Stimulated activated CD4-positive, alpha-beta T cell treated with anti-CD3 and anti-CD28 coated beads, Interleukin-15, amount 100 ng/mL, for 1 hour (primary cell): ENCODE measurements around the gene NHS.

ENCODE experiments used
- DNase-seq, 2 donors: peaks; one replicate each; pipeline ENCODE4 v3.0.0-alpha.2; 2020; ENCODE audit warnings: low read depth in 1 of 2, low spot score in 1 of 2

Gene NHS

GRCh38 chrX:17768997-17769396 is 394.0 kb downstream of the NHS start:
- DNase-seq, result no peak

GRCh38 chrX:17769701-17770269 is 394.8 kb downstream of the NHS start:
- no peak for DNase-seq

GRCh38 chrX:17773221-17773876 is 398.3 kb downstream of the NHS start:
- no peak for DNase-seq

- no peak for DNase-seq
These were observed 399.1 kb downstream of the NHS start for GRCh38 chrX:17774053-17774452.

GRCh38 chrX:17778997-17779396 is 404.0 kb downstream of the NHS start:
- DNase-seq, result no peak

- DNase-seq, result no peak
These were observed 404.4 kb downstream of the NHS start for GRCh38 chrX:17779434-17779833.
